Panc1 (cell line): ENCODE results near the gene HES7. TPM values are rescaled to one million over a fixed set of nuclear protein-coding genes. Genes with fewer than 3 reads are reported as not detected.

Experiments
- ATAC-seq: fragments of 200-7000 bp; cut with Tn5 transposase; 2 replicates; pipeline ENCODE4 v1.9.1; 2020; ENCODE audit warnings: mild to moderate bottlenecking, moderate library complexity
- BruUV-seq: library from RNA; stranded (reverse); fragments of 400-500 nt; replicated peaks from 2 replicates; lab custom pipeline; 2021; lab: Mats Ljungman, UMichigan
- CTCF ChIA-PET: fragments of 300-600 bp; sonication (Branson Sonifier 250); formaldehyde crosslinking; loops from one replicate; lab custom pipeline; 2022; ENCODE audit warnings: antibody characterized with exemption; lab: Charles Lee
- POLR2A ChIA-PET: fragments of 300-600 bp; sonication (Branson Sonifier 250); formaldehyde crosslinking; loops from one replicate; lab custom pipeline; 2022; ENCODE audit warnings: antibody characterized with exemption; lab: Charles Lee
- DNase-seq: peaks from one replicate; pipeline ENCODE4 v3.0.0-alpha.2; 2010; ENCODE audit warnings: low read depth, low spot score
- H3K27ac ChIP-seq: 2 replicates; pipeline ENCODE4 v1.5.1; 2011; ENCODE audit warnings: mild to moderate bottlenecking, low read length, inconsistent platforms
- H3K27me3 ChIP-seq: fragments of 200-500 bp; sonication (Bioruptor generic); 2 replicates; pipeline ENCODE4 v1.6.0; 2014; ENCODE audit warnings: low read length, inconsistent platforms; ENCODE audit not compliant: control insufficient read depth, insufficient read depth
- H3K36me3 ChIP-seq: fragments of 200-500 bp; sonication (Bioruptor generic); 2 replicates; pipeline ENCODE4 v1.5.1; 2014; ENCODE audit warnings: inconsistent platforms, mild to moderate bottlenecking, low read length, moderate library complexity; ENCODE audit not compliant: control insufficient read depth, insufficient read depth
- H3K4me1 ChIP-seq: 2 replicates; pipeline ENCODE4 v1.5.1; 2011; ENCODE audit warnings: inconsistent platforms, mild to moderate bottlenecking, low read length, moderate library complexity; ENCODE audit not compliant: control insufficient read depth, insufficient read depth
- H3K4me3 ChIP-seq, 2 experiments: 2 replicates each; pipeline ENCODE4 v1.5.1; 2011 to 2012; ENCODE audit warnings: low read depth in 2 of 2, low read length in 2 of 2, mild to moderate bottlenecking in 2 of 2, inconsistent platforms in 1 of 2, moderate library complexity in 1 of 2
- H3K9me3 ChIP-seq: fragments of 200-500 bp; sonication (Bioruptor generic); 2 replicates; pipeline ENCODE4 v1.5.1; 2014; ENCODE audit warnings: low read depth, mild to moderate bottlenecking, inconsistent platforms, low read length, moderate library complexity; ENCODE audit not compliant: control insufficient read depth, insufficient read depth
- POLR2AphosphoS5 ChIP-seq: IDR thresholded peaks from 2 replicates; pipeline ENCODE4 v1.6.1; 2012; ENCODE audit warnings: mild to moderate bottlenecking, low read depth, low read length, moderate library complexity
- SIN3A ChIP-seq: IDR thresholded peaks from 2 replicates; pipeline ENCODE4 v1.6.1; 2012; ENCODE audit warnings: low read depth, mild to moderate bottlenecking, low read length, moderate library complexity, borderline replicate concordance; ENCODE audit not compliant: insufficient read depth
- TCF7L2 ChIP-seq: IDR thresholded peaks from 2 replicates; pipeline ENCODE4 v1.6.1; 2011; ENCODE audit warnings: mild to moderate bottlenecking, low read depth, low read length, inconsistent platforms
- in situ Hi-C: cut with HindIII; loops from 2 replicates; pipeline ENCODE4 v1.10.0; 2016; ENCODE audit warnings: low sequenced_read_pairs, low pct_unique_long_range_greater_than_20kb
- intact Hi-C: fragments of 100-400 bp; cut with micrococcal nuclease; formaldehyde crosslinking; loops from one replicate; pipeline ENCODE4 v1.10.0; 2022; ENCODE audit not compliant: unreplicated experiment
- total RNA-seq: library from RNA; stranded (reverse); gene quantifications from one replicate; pipeline ENCODE4 v1.2.1, GENCODE V29; 2021; ENCODE audit not compliant: unreplicated experiment
- TF ChIP-seq, protein P1 (sequence below), 2 experiments: IDR thresholded peaks; 2 replicates each; pipeline ENCODE4 v1.6.1; 2011 to 2012; ENCODE audit warnings: low read depth in 2 of 2, control low read depth in 1 of 2, low read length in 1 of 2, mild to moderate bottlenecking in 1 of 2, moderate library complexity in 1 of 2; ENCODE audit not compliant: insufficient read depth in 1 of 2
- TF ChIP-seq, protein P2 (sequence below): fragments of 450-650 bp; IDR thresholded peaks from 2 replicates; pipeline ENCODE4 v1.5.1; 2017; ENCODE audit warnings: mild to moderate bottlenecking

HES7 gene
- total RNA-seq, 1 experiment from 2014 or later: 4.0 TPM

DNA sequence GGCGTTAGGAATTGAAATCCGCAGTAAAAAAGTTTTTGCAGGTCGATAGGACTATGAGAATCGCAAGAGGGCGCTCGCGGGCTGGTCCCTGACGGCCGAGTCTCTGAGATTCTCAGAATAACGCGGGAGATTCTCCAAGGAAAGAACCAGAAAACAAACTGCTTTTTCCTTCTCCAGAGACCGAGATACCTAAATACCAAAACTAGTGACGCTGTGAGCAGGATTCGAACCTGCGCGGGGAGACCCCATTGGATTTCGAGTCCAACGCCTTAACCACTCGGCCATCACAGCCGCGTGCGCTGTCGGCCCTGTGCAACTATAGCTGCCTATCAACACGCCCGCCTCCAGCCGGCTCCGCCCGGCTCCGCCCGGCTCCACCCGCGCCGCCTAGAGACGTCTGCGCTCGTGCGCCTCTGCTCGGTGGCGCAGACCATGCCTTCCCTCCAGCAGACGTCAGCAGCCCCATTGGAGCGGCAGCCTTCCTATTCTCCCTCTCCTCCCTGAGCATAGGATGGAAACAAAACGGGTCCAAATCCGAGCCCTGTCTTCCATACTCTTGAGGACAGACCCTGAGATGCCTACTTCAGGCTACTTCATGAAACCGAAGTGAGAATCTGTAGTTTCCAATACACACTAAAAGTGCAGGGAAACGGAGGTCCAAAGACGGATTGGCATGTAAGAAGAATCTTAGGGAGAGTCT lies 14.9 kb upstream of the HES7 start:
- peak overlapping the region; percentile 65 to 92 for H3K4me3 ChIP-seq
- BruUV-seq: no TSS peak
- H3K27ac ChIP-seq: peak overlapping the region; percentile 85
- intact Hi-C loops: no loop called here
- ATAC-seq (peak; percentile 94), DNase-seq (peak; percentile 98)
- no peaks in the 10 kb centered on the region for H3K27me3 ChIP-seq
- H3K4me1 ChIP-seq: no peaks in the 10 kb centered on the region
- no peaks in the 10 kb centered on the region for H3K9me3 ChIP-seq
- no peaks in the 10 kb centered on the region for H3K36me3 ChIP-seq
- TF ChIP-seq, protein P1, sequence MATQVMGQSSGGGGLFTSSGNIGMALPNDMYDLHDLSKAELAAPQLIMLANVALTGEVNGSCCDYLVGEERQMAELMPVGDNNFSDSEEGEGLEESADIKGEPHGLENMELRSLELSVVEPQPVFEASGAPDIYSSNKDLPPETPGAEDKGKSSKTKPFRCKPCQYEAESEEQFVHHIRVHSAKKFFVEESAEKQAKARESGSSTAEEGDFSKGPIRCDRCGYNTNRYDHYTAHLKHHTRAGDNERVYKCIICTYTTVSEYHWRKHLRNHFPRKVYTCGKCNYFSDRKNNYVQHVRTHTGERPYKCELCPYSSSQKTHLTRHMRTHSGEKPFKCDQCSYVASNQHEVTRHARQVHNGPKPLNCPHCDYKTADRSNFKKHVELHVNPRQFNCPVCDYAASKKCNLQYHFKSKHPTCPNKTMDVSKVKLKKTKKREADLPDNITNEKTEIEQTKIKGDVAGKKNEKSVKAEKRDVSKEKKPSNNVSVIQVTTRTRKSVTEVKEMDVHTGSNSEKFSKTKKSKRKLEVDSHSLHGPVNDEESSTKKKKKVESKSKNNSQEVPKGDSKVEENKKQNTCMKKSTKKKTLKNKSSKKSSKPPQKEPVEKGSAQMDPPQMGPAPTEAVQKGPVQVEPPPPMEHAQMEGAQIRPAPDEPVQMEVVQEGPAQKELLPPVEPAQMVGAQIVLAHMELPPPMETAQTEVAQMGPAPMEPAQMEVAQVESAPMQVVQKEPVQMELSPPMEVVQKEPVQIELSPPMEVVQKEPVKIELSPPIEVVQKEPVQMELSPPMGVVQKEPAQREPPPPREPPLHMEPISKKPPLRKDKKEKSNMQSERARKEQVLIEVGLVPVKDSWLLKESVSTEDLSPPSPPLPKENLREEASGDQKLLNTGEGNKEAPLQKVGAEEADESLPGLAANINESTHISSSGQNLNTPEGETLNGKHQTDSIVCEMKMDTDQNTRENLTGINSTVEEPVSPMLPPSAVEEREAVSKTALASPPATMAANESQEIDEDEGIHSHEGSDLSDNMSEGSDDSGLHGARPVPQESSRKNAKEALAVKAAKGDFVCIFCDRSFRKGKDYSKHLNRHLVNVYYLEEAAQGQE (IDR thresholded peaks at IDR 0.05; ENCODE audit: insufficient read depth in 1 of 2, low read depth in 2 of 2, low read length in 1 of 2): peak in 1 of 2 experiments; percentile 32; a peak in 1 of 4 replicates
- TF ChIP-seq TCF7L2: no peak
- TF ChIP-seq, protein P2, sequence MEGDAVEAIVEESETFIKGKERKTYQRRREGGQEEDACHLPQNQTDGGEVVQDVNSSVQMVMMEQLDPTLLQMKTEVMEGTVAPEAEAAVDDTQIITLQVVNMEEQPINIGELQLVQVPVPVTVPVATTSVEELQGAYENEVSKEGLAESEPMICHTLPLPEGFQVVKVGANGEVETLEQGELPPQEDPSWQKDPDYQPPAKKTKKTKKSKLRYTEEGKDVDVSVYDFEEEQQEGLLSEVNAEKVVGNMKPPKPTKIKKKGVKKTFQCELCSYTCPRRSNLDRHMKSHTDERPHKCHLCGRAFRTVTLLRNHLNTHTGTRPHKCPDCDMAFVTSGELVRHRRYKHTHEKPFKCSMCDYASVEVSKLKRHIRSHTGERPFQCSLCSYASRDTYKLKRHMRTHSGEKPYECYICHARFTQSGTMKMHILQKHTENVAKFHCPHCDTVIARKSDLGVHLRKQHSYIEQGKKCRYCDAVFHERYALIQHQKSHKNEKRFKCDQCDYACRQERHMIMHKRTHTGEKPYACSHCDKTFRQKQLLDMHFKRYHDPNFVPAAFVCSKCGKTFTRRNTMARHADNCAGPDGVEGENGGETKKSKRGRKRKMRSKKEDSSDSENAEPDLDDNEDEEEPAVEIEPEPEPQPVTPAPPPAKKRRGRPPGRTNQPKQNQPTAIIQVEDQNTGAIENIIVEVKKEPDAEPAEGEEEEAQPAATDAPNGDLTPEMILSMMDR: peak; percentile 94
- peak; percentile 72; the same call in 1 of the 2 replicates for TF ChIP-seq POLR2AphosphoS5
- CTCF ChIA-PET: no interaction called here
- POLR2A ChIA-PET: no interaction called here
- in situ Hi-C loops: no loop called here

DNA sequence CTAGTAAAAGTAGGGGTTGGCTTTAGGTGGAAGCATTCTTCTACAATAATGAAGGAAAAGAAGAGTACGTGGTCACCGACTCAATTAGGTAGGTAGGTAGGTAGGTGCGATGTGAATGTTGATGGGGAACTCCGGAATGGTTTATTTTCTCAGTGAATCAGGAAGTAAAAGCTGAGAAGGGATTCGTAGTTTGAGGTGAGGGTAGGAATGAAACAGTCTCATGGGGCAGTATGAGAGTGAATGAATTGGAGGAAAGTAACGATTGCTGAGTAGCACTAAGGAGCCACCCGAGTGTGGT lies 14.4 kb upstream of the HES7 start:
- in situ Hi-C loops (no loop called here), intact Hi-C loops (no loop called here)
- TF ChIP-seq, protein P1 (IDR thresholded peaks at IDR 0.05; ENCODE audit: insufficient read depth in 1 of 2, low read depth in 2 of 2, low read length in 1 of 2): no peak
- TF ChIP-seq SIN3A (no peak), TCF7L2 (no peak), POLR2AphosphoS5 (no peak)
- TF ChIP-seq, protein P2: no peak
- H3K27ac ChIP-seq: peak overlapping the region; percentile 81
- H3K27me3 ChIP-seq: no peaks in the 10 kb centered on the region
- CTCF ChIA-PET: interaction anchor here (0.9 kb wide), 1 partner anchor 19 kb away, joined by 7 read pairs; no protein-coding TSS in a partner anchor
- ATAC-seq (no peak; the same call in 1 of the 2 replicates), DNase-seq (no peak)
- H3K9me3 ChIP-seq: no peaks in the 10 kb centered on the region
- H3K36me3 ChIP-seq: no peaks in the 10 kb centered on the region
- POLR2A ChIA-PET: interaction anchor here (0.5 to 1.1 kb wide), 3 partner anchors 19 to 60 kb away, joined by 3 to 7 read pairs (median 3); no protein-coding TSS in a partner anchor
- H3K4me1 ChIP-seq: no peaks in the 10 kb centered on the region; the same call in 1 of the 2 replicates
- BruUV-seq: no TSS peak
- peak overlapping the region; percentile 54 to 83 for H3K4me3 ChIP-seq
